Mucosa of rectum (tissue), 2 donors: Measurements from ENCODE around the gene SLC12A4.
"Not testable (repeated sequence)": the region's sequence is repeated elsewhere in the genome, so short reads cannot be mapped to it uniquely, and the experiment has no call there.

Experiments used
- H3K27ac ChIP-seq, 2 donors: one replicate each; pipeline ENCODE4 v1.7.0; 2013; ENCODE audit warnings: inconsistent platforms in 2 of 2, low read depth in 2 of 2, low read length in 2 of 2
- H3K27me3 ChIP-seq, 2 donors: one replicate each; pipeline ENCODE4 v1.7.0; 2013; ENCODE audit warnings: low read length in 2 of 2; ENCODE audit not compliant: control insufficient read depth in 2 of 2, insufficient read depth in 2 of 2
- H3K36me3 ChIP-seq, 2 donors: one replicate each; pipeline ENCODE4 v1.7.0; 2013; ENCODE audit warnings: low read length in 2 of 2; ENCODE audit not compliant: control insufficient read depth in 2 of 2, insufficient read depth in 2 of 2
- H3K4me1 ChIP-seq, 2 donors: one replicate each; pipeline ENCODE4 v1.7.0; 2013; ENCODE audit warnings: low read length in 2 of 2, mild to moderate bottlenecking in 1 of 2; ENCODE audit not compliant: control insufficient read depth in 2 of 2, insufficient read depth in 2 of 2
- H3K4me3 ChIP-seq, 2 donors: one replicate each; pipeline ENCODE4 v1.7.0; 2013; ENCODE audit warnings: low read length in 2 of 2
- H3K9ac ChIP-seq, 2 donors: one replicate each; pipeline ENCODE4 v1.7.0; 2013; ENCODE audit warnings: low read length in 2 of 2, low read depth in 1 of 2, mild to moderate bottlenecking in 1 of 2
- H3K9me3 ChIP-seq, 2 donors: one replicate each; pipeline ENCODE4 v1.7.0; 2013; ENCODE audit warnings: low read length in 2 of 2; ENCODE audit not compliant: control insufficient read depth in 2 of 2
- donor health status: healthy.
- donor health status: Normal muscosa, but diverticular disease.

Gene SLC12A4

GRCh38 chr16:67998779-67999688, 30.6 kb upstream of the SLC12A4 start, which contains the start of gene DPEP2:
TSS of gene DPEP2 (minus strand) at chr16:67999484. CDS start at chr16:67993212, 6,272 bp downstream.
- not testable (repeated sequence) for H3K36me3 ChIP-seq, H3K4me1 ChIP-seq, H3K27me3 ChIP-seq, H3K9me3 ChIP-seq
- Histone ChIP-seq H3K9ac (peak within 1 kb of the TSS; percentile 14 to 52), H3K27ac (peak within 1 kb of the TSS; percentile 68 to 84), H3K4me3 (peak within 1 kb of the TSS in 1 of 2 donors; percentile 57)

DNA sequence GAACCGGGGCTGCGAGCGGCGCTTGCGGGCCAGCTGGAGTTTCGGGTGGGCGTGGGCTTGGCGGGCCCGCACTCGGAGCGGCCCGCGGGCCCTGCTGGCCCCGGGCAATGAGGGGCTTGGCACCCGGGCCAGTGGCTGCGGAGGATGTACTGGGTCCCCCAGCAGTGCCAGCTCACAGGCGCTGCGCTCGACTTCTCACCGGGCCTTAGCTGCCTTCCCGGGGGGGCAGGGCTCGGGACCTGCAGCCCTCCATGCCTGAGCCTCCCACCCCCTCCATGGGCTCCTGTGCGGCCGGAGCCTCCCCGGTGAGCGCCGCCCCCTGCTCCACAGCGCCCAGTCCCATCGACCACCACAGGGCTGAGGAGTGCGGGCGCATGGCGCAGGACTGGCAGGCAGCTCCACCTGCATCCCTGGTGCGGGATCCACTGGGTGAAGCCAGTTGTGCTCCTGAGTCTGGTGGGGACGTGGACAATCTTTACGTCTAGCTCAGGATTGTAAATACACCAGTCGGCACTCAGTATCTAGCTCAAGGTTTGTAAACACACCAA, 29.9 kb upstream of the SLC12A4 start:
- H3K9ac ChIP-seq, H3K27me3 ChIP-seq, H3K27ac ChIP-seq, H3K36me3 ChIP-seq, H3K4me1 ChIP-seq, H3K9me3 ChIP-seq: not testable (repeated sequence)
- H3K4me3 ChIP-seq = peak overlapping the region in 1 of 2 donors; percentile 57

- peaks cover 10 to 15% of the 10 kb centered on the region in 2 donors for H3K4me1 ChIP-seq
- H3K4me3 ChIP-seq = no peak overlapping the region
- no peaks in the 10 kb centered on the region for H3K27me3 ChIP-seq
- H3K9ac ChIP-seq = no peak overlapping the region
- H3K36me3 ChIP-seq = no peaks in the 10 kb centered on the region
- H3K27ac ChIP-seq = no peak overlapping the region
- H3K9me3 ChIP-seq = no peaks in the 10 kb centered on the region
Measured at GRCh38 chr16:67996666-67997065, 28.2 kb upstream of the SLC12A4 start.

DNA sequence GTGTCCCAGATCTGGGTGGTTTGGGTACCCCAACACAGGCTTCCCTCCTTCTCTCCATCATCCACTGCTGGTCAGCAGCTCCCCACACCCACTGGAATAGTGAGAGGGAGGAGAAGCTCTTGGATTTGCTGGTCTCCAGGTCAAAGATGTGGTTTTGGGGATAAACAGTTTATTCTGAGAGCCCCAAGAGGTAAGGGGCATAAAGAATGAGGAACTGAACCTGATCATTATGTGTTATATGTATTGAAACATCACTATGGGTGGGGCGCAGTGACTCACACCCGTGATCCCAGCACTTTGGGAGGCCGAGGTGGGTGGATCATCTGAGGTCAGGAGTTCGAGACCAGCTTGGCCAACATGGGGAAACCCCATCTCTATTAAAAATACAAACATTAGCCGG, 27.0 kb upstream of the SLC12A4 start:
- Histone ChIP-seq H3K4me3 (no peak overlapping the region), H3K4me1 (peaks cover 10 to 15% of the 10 kb centered on the region in 2 donors), H3K27ac (no peak overlapping the region), H3K9me3 (no peaks in the 10 kb centered on the region), H3K9ac (no peak overlapping the region), H3K36me3 (no peaks in the 10 kb centered on the region), H3K27me3 (no peaks in the 10 kb centered on the region)

DNA sequence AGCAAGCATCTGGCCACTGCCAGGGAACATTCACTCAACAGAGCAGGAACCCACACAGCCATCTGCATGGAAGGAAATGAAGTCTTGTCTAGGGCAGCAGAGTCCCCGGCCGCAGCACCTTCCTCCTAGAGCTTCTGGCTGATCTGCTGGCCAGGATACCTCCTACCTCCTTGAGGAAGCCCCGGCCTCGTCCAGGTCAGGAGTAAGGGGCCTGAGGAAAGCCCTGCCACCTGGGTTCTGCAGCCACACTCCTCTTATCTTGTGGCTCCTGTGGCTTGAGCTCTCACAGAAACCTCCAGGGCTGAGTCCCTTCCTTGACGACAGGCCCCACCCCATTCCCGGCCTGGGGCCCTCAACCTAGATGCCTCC, 25.6 kb upstream of the SLC12A4 start:
- H3K9me3 ChIP-seq, H3K4me1 ChIP-seq, H3K36me3 ChIP-seq, H3K4me3 ChIP-seq, H3K27me3 ChIP-seq: not testable (repeated sequence)
- peak overlapping the region; percentile 41 to 52 for H3K27ac ChIP-seq
- peak overlapping the region in 1 of 2 donors; percentile 71 for H3K9ac ChIP-seq

DNA sequence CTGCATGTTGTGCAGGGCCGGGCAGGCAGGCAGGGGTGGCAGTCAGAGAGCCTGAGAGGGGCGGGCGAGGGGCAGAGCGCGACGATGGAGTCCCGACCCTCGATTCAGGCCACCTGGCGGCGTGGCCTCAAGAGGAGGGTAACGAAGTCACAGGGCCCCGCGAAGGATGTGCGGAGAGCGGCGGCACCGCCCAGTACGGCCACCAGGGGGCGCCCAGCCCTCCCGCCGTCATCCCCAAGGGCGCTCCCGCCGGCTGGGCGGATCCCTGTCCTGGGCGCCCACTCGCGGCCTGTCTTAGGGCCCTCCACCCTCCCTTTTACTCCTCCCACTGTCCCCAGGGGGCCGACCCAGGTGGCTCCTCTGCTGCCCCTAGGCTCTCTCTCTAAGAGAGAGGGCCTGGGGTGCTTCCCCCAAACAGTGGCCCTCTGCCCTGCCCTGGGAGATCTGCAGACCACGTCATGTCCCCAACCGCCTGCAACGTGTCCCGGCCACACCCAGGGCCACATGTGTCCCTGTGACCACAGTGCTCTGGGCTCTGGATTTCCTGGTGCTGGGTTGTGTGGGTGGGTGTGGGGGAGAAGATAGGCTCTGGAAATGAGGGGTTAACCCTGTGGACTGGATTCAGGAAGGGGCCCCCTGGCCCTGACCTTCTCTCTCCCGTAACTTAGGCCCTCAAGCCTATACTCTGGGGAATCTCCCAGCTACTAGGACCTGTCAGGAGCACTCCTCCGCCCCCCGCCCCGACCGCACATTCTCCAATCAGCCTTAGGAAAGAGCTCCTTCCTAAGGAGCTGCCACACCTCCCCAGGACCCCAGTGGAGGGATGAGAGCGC, 25.0 kb upstream of the SLC12A4 start:
- H3K4me1 ChIP-seq = peaks cover 10% of the 10 kb centered on the region in 2 donors
- peak overlapping the region; percentile 33 to 68 for H3K4me3 ChIP-seq

DNA sequence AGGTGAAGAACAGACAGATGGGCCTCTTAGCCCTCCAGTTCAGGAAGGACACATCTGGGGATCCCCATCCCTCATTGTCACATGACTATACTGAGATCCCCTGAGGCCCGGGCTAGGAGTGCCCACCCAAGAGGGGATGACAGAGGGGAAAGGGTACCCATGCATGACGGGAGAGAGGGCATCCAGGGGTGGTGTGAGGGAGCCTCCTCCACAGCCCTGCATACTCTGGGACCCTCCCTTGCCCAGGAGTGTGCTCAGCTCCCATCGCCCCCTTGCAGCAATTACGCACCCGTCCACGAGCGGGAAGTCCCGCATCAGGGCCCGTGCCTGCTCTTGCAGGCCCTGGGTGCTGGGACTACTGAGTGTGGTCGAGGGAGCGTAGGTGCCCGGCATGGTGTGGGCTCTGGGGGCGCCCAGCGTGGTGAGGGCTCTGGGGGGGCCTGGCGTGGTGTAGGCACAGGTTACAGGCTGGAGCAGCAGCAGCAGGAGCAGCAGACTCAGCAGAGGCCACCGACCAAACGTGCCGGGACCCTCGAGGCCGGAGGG, 24.3 kb upstream of the SLC12A4 start:
- H3K27me3 ChIP-seq = no peaks in the 10 kb centered on the region
- peaks cover 10% of the 10 kb centered on the region in 2 donors for H3K4me1 ChIP-seq
- H3K27ac ChIP-seq = peak overlapping the region in 1 of 2 donors; percentile 52
- H3K9ac ChIP-seq = peak overlapping the region in 1 of 2 donors; percentile 71
- H3K9me3 ChIP-seq = no peaks in the 10 kb centered on the region
- H3K4me3 ChIP-seq = no peak overlapping the region
- H3K36me3 ChIP-seq = no peaks in the 10 kb centered on the region

More for the DNA sequence above, 25.0 kb upstream of the SLC12A4 start:
- Histone ChIP-seq H3K9ac (peak overlapping the region; percentile 38 to 71), H3K36me3 (no peaks in the 10 kb centered on the region), H3K27ac (peak overlapping the region; percentile 41 to 52), H3K27me3 (no peaks in the 10 kb centered on the region), H3K9me3 (no peaks in the 10 kb centered on the region)

DNA sequence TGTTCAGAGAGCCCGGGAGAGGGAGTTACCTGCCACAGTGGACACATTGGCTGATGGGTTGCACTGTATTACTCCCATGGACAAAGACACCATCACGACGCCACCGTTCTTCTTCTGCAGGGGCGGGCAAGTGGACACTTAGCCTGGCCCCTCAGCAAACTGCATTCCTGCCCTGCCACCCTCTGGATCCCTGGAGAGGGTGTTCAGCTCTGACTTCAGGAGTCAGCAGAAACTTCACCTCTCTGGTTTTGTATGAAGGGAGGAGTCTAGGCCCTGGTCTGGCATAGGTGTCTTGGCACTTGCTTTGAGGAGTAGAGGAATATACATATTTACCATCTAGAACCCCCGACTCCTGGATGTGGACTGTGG, 21.6 kb upstream of the SLC12A4 start:
- no peaks in the 10 kb centered on the region for H3K9me3 ChIP-seq
- H3K36me3 ChIP-seq = no peaks in the 10 kb centered on the region
- no peak overlapping the region for H3K27ac ChIP-seq
- H3K9ac ChIP-seq = no peak overlapping the region
- H3K4me1 ChIP-seq = peaks cover 12 to 14% of the 10 kb centered on the region in 2 donors
- no peak overlapping the region for H3K4me3 ChIP-seq
- no peaks in the 10 kb centered on the region for H3K27me3 ChIP-seq

GRCh38 chr16:67989322-67990017, 21.0 kb upstream of the SLC12A4 start:
- no peak overlapping the region for H3K4me3 ChIP-seq
- H3K9ac ChIP-seq = no peak overlapping the region
- peaks cover 12 to 18% of the 10 kb centered on the region in 2 donors for H3K4me1 ChIP-seq
- no peaks in the 10 kb centered on the region for H3K9me3 ChIP-seq
- no peak overlapping the region for H3K27ac ChIP-seq
- H3K27me3 ChIP-seq = no peaks in the 10 kb centered on the region
- no peaks in the 10 kb centered on the region for H3K36me3 ChIP-seq
